ENCODE results near the gene URI1. TPM values are rescaled to one million over a fixed set of nuclear protein-coding genes. Genes with fewer than 3 reads are reported as not detected.
A peak's percentile ranks its signal among the peaks of the same experiment; 100 is the strongest.
"Not testable (repeated sequence)": the region's sequence is repeated elsewhere in the genome, so short reads cannot be mapped to it uniquely, and the experiment has no call there.

URI1 gene
- total RNA-seq, 6 experiments from 2014 or later, result 18.8 to 29.4 (median 22.2) TPM

DNA sequence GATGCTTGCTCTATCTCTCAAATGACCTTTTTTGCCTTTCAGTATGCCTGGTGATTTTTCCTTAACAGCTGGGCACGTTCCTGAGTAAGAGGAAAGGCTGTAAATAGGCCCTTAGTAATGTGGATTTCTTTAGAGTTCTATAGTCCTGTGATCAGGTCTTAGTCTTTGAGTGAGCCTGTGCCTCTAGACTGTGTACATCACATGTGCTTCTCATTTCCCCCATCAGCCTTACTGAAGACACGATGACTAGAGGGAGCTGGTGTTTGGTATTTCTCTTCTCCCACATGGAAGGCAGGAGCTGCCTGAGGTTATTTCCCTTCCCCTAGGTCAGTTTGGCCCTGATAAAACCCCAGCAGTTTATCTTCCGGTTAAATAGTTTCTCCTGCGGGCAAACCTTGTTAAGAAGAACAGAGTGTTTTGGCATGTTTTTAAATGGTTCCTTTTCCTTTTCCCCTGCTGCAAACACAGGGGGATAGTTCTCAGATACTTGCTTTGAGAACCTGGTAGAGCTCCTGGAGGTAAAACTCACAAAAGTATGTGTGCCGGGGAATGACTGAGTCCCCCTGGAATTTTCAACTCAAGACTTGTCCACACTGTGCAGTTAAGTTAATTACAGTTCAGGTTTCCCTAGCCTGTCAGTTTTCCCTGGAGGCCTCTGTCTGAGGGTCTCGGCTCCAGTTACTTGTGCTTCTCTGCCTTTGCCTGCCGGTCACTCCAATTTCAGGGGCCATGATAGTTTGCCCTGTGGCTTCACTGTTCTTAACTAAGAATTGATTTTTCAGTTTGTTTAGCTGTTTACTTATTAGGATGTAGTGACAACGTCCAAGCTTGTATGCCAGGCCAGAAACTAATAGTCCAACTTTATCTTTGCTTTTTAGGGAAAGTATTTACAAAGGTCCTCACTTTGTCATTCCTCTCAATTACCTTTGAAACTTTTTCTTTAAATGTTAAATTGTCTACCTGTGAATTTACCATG is 94.4 kb downstream of the URI1 start:
- no peaks in the 10 kb centered on the region for H3K9me3 ChIP-seq
- 28% methylated on average over 8 of the region's 8 CpGs for WGBS (ENCODE audit: insufficient coverage, low coverage, low lambda C conversion rate, missing lambda C conversion rate)
- H3K4me1 ChIP-seq, result peaks cover 0 to 16% (median 7%) of the 10 kb centered on the region in 4 donors
- peak overlapping the region in 1 of 3 donors; percentile 13 for H3K4me3 ChIP-seq
- ATAC-seq (peak; percentile 95 to 98 (median 98)), DNase-seq (no peak)
- peak overlapping the region in 1 of 3 donors; percentile 47 for H3K27ac ChIP-seq
- no peak for TF ChIP-seq POLR2A (IDR thresholded peaks at IDR 0.05)
- TF ChIP-seq, protein P1, sequence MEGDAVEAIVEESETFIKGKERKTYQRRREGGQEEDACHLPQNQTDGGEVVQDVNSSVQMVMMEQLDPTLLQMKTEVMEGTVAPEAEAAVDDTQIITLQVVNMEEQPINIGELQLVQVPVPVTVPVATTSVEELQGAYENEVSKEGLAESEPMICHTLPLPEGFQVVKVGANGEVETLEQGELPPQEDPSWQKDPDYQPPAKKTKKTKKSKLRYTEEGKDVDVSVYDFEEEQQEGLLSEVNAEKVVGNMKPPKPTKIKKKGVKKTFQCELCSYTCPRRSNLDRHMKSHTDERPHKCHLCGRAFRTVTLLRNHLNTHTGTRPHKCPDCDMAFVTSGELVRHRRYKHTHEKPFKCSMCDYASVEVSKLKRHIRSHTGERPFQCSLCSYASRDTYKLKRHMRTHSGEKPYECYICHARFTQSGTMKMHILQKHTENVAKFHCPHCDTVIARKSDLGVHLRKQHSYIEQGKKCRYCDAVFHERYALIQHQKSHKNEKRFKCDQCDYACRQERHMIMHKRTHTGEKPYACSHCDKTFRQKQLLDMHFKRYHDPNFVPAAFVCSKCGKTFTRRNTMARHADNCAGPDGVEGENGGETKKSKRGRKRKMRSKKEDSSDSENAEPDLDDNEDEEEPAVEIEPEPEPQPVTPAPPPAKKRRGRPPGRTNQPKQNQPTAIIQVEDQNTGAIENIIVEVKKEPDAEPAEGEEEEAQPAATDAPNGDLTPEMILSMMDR (IDR thresholded peaks at IDR 0.05), result no peak
- H3K27me3 ChIP-seq, result no peaks in the 10 kb centered on the region
- intact Hi-C loops (cut with DNase I), result no loop called here
- no peaks in the 10 kb centered on the region for H3K36me3 ChIP-seq

DNA sequence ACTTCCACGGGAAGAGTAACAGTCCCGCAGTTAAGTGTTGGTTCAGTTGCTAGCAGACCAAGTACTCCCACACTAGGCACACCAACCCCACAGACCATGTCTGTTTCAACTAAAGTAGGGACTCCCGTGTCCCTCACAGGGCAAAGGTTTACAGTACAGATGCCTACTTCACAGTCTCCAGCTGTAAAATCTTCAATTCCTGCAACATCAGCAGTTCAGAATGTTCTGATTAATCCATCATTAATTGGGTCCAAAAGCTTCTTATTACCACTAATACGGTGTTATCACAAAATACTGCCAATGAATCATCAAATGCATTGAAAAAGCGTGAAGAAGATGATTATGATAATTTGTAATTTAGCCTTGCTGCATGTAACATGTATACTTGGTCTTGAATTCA is 95.8 kb downstream of the URI1 start:
- 92% methylated on average over 5 of the region's 5 CpGs for WGBS (ENCODE audit: insufficient coverage, low coverage, low lambda C conversion rate, missing lambda C conversion rate)
- ATAC-seq (no peak), DNase-seq (no peak)
- H3K36me3 ChIP-seq, result no peaks in the 10 kb centered on the region
- intact Hi-C loops (cut with DNase I), result no loop called here
- no peak for TF ChIP-seq POLR2A (IDR thresholded peaks at IDR 0.05)
- TF ChIP-seq, protein P1 (IDR thresholded peaks at IDR 0.05), result no peak
- H3K4me1 ChIP-seq, result peaks cover 0 to 16% (median 7%) of the 10 kb centered on the region in 4 donors
- H3K27ac ChIP-seq, result no peak overlapping the region
- H3K4me3 ChIP-seq, result no peak overlapping the region
- H3K9me3 ChIP-seq, result no peaks in the 10 kb centered on the region
- H3K27me3 ChIP-seq, result no peaks in the 10 kb centered on the region

DNA sequence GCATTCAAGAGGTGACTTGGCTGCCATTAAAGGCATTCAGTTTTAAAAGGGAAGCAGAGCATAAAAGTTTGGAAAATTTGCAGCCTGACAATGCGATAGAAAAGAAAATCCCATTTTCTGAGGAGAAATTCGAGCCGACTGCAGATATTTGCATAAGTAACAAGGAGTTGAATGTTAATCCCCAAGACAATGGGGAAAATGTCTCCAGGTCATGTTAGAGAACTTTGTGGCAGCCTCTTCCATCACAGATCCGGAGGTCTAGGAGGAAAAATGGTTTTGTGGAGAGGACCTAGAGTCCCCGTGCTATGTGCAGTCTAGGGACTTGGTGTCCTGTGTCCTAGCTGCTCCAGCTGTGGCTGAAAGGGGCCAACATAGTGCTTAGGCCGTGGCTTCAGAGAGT is 99.9 kb downstream of the URI1 start:
- H3K36me3 ChIP-seq; H3K4me3 ChIP-seq; intact Hi-C loops (cut with DNase I): not testable (repeated sequence)

DNA sequence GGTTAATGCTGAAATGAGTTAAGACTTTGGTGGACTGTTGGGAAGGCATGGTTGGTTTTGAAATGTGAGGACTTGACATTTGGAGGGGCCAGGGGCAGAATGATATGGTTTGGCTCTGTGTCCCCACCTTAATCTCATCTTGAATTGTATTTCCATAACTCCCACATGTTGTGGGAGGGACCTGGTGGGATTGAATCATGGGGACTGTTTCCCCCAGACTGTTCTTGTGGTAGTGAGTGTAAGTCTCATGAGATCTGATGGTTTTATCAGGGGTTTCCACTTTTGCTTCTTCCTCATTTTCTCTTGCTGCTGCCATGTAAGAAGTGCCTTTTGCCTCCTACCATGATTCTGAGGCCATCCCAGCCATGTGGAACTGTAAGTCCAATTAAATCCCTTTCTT is 101.0 kb downstream of the URI1 start:
- H3K27ac ChIP-seq; H3K4me3 ChIP-seq; intact Hi-C loops (cut with DNase I); ATAC-seq; H3K36me3 ChIP-seq; H3K9me3 ChIP-seq; DNase-seq; H3K4me1 ChIP-seq; H3K27me3 ChIP-seq: not testable (repeated sequence)

More for the DNA sequence above, 99.9 kb downstream of the URI1 start:
- not testable (repeated sequence) for H3K4me1 ChIP-seq, H3K27me3 ChIP-seq, H3K9me3 ChIP-seq, ATAC-seq, DNase-seq, H3K27ac ChIP-seq
- 100% methylated on average over 3 of the region's 6 CpGs for WGBS (ENCODE audit: insufficient coverage, low coverage, low lambda C conversion rate, missing lambda C conversion rate)

DNA sequence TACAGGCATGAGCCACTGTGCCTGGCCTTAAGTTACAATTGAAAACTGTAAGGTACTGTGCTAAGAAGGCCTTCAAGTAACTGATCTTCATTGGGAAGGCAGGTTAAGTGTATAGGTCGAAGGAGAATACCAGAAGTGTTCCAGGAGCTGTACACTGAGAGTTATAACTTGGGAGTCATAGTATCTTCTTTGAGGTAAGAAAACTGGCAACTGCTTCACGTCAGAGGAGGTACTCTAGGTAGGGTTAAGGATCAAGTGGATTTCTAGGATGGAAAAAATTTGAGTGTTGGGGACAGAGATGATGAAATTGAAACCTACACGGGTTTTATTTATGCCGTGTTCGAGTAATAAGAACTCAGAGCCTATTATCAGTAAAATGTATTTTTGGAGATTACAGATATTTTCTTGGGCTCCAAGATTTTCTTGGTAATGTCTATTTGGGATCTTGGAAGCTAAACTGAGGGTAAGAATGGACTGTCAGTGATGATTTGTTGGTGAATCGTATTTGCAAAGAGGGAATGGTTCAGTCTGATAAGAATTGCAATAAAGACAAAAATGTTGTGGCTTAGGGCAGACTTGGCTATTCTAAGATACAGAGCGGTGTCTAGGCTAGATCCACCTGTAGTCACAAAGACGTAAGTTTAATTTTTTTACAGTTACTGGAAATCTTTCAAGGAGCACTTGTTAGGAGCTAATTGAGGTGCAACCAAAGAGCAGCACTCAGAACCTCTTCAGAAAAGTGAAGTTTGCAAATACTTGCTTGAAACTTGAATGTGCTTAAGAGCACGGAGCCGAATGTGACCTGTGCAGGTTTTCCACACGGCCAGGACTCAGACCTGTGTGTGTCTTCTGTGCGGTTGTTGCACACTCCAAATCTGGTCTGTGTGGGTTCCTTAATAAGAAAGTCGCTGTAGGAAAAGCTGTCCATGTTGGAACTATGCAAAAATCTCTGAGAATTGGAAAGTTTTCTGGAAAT is 102.5 kb downstream of the URI1 start:
- intact Hi-C loops (cut with DNase I), result no loop called here
- Histone ChIP-seq H3K36me3 (no peaks in the 10 kb centered on the region), H3K4me3 (no peak overlapping the region), H3K9me3 (no peaks in the 10 kb centered on the region), H3K4me1 (no peaks in the 10 kb centered on the region), H3K27ac (no peak overlapping the region), H3K27me3 (no peaks in the 10 kb centered on the region)
- 93% methylated on average over 13 of the region's 13 CpGs for WGBS (ENCODE audit: insufficient coverage, low coverage, low lambda C conversion rate, missing lambda C conversion rate)
- TF ChIP-seq POLR2A (IDR thresholded peaks at IDR 0.05), result no peak
- TF ChIP-seq, protein P1 (IDR thresholded peaks at IDR 0.05), result no peak
- DNase-seq (no peak), ATAC-seq (no peak)
